HG03039 (cell line): ENCODE data around the gene PYGB.

Experiments used
- ATAC-seq: cut with Tn5 transposase; IDR thresholded peaks from one replicate; pipeline ENCODE4 v1.9.1; 2021; ENCODE audit warnings: mild to moderate bottlenecking, moderate library complexity; ENCODE audit not compliant: unreplicated experiment

The PYGB gene

DNA sequence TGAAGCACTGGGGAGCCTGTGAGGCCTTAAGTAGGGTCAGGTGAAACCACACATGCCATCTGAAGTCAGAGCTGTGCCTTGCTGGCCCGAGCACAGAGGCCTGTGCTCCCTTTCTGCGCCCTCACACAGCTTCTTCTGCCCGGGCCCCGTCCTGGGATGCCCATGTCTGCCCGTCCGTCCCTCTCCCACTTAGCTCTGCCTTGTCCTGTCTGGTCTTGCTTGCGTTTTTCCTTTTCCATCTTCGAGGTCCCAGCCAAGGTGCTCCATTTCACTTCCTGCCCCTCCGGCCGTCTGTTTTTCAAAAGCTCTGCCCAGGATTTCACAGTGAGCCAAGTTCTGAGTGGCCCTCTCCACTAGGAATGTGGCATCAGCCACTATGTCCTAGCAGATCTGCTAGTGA is 45.6 kb downstream of the PYGB start:
- ATAC-seq, result no peak

DNA sequence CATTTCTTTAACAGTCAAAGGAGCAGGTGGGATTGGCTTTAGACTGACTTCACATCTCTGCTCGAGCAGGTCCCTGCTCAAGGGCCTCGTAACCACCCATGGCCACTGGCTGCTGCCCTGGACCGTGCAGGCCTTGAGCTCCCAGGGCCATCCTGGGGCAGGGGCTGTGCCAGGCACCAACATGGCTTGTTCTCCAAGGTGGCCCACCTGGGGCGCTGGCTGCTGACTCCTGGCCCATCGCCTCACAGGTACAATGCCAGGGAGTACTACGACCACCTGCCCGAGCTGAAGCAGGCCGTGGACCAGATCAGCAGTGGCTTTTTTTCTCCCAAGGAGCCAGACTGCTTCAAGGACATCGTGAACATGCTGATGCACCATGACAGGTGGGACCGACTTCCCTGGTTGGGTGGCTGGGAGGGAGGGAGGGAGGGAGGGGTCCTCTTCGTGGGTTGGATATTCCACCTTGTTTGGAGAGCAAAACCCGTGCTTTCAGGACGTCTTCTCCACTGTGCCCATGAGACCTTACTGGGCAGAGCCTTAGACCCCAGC is 46.1 kb downstream of the PYGB start:
- ATAC-seq, result no peak

DNA sequence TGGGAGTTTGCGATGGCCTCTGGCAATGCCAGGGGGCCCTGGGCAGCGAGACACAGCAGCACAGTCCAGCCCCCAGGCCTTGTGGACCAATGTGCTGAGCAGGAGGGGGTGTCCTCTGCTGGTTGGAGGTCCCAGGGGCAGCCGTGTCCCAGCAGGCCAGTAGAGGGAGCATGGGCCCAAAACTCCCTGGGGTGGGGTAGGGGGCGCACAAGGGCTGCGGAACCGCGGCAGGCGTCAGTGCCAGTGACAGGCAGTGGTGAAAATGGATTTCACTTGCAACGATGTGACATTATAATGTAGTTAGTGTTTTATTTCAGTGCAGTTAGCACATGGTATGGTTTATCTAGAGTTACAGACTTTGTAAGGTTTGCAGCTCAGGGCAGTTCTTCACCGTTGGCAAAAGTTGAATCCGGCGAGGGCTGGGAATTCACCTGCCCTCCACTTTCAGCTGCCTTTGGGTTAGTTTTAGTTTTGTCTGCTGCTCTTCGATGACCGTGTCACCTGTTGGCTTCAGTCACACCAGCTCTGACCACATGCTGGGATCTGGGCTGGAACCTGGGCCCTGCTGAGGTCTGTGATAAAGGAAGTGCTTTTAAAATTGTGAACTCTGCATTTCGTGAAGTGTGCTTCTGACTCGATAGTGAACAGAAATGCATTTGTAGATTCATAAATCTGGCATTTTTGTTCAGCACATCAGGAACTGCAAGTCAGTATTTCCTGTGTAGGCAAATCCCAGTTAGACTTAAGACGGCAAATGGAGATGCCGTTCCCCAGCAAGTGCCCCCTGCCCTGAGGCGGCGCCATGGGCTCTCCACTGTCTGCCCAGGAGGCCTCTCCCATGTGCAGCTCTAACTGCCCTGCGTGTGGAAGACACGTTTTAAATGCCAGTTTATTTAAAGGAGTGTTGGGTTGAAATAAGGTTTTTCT is 46.8 kb downstream of the PYGB start:
- no peak for ATAC-seq

DNA sequence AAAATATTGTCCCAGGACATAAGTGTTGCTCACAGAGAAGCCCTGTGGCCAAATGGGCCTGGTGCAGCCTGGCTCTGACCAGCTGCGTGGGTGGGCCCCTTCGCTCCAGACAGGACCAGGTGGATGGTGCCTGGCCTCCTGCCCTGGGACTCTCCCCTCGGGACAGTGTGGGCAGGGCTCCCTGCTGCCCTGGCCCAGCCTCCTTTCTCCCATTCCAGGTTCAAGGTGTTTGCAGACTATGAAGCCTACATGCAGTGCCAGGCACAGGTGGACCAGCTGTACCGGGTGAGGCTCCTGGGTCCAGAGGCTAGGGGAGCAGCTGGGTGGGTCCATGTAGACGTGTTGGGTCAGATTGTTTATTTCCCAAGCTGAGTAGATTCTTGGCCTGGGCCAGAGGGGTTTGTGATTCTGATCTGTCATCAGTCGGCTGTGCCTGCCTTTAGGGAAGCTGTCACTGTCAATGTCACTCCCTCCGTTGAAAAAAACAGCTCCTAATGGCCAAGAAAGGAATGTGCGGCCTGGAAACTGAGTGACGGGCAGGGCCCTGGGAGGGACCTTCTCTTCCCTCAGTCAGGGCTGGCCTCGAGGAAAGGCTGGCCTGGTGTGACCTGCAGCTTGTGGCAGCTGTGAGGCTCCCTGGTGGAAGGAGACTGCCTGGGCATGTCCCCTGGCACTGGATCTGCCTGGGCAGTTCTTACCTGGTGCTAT is 47.7 kb downstream of the PYGB start:
- ATAC-seq, result no peak

DNA sequence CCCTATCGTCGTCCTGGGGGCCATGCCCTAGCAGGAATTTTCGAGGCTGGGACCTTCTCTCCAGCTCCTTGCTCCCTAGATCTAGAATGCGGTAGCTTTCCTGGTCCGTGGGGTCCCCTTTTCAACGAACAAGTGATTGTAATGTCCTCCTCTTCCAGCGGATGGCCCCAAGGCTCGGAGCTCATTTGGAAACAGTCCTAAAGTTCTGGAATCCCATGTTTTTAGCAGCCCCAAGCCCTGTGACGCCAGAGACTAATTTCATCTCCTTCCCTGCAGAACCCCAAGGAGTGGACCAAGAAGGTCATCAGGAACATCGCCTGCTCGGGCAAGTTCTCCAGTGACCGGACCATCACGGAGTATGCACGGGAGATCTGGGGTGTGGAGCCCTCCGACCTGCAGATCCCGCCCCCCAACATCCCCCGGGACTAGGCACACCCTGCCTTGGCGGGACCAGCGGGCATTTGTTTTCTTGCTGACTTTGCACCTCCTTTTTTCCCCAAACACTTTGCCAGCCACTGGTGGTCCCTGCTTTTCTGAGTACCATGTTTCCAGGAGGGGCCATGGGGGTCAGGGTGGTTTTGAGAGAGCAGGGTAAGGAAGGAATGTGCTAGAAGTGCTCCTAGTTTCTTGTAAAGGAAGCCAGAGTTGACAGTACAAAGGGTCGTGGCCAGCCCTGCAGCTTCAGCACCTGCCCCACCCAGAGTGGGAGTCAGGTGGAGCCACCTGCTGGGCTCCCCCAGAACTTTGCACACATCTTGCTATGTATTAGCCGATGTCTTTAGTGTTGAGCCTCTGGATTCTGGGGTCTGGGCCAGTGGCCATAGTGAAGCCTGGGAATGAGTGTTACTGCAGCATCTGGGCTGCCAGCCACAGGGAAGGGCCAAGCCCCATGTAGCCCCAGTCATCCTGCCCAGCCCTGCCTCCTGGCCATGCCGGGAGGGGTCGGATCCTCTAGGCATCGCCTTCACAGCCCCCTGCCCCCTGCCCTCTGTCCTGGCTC is 48.5 kb downstream of the PYGB start:
- ATAC-seq, result peak; percentile 28

DNA sequence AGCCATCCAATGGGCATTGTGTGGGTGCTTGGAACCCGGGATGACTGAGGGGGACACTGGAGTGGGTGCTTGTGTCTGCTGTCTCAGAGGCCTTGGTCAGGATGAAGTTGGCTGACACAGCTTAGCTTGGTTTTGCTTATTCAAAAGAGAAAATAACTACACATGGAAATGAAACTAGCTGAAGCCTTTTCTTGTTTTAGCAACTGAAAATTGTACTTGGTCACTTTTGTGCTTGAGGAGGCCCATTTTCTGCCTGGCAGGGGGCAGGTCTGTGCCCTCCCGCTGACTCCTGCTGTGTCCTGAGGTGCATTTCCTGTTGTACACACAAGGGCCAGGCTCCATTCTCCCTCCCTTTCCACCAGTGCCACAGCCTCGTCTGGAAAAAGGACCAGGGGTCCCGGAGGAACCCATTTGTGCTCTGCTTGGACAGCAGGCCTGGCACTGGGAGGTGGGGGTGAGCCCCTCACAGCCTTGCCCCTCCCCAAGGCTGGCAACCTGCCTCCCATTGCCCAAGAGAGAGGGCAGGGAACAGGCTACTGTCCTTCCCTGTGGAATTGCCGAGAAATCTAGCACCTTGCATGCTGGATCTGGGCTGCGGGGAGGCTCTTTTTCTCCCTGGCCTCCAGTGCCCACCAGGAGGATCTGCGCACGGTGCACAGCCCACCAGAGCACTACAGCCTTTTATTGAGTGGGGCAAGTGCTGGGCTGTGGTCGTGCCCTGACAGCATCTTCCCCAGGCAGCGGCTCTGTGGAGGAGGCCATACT is 49.4 kb downstream of the PYGB start:
- ATAC-seq, result peak; percentile 44

DNA sequence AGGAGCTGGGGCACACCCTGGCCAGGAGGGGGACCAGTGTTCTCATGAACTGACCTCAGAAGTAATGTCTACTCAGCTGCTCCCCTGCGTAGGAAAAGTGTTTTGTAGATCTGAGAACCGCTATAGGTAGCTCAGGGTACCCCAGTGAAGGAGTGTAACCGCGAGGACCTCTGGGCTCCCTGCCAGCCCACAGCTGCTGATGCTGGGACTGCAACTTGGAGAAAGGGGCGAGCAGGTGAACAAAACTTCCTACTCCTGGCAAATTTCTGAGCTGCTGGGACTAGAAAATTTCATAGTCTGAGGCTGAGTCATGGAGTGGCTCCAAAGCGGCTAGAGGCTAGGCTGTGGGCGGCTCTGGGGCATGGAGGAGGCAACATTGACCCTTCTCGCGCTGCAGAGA is 51.9 kb downstream of the PYGB start:
- ATAC-seq, result no peak

DNA sequence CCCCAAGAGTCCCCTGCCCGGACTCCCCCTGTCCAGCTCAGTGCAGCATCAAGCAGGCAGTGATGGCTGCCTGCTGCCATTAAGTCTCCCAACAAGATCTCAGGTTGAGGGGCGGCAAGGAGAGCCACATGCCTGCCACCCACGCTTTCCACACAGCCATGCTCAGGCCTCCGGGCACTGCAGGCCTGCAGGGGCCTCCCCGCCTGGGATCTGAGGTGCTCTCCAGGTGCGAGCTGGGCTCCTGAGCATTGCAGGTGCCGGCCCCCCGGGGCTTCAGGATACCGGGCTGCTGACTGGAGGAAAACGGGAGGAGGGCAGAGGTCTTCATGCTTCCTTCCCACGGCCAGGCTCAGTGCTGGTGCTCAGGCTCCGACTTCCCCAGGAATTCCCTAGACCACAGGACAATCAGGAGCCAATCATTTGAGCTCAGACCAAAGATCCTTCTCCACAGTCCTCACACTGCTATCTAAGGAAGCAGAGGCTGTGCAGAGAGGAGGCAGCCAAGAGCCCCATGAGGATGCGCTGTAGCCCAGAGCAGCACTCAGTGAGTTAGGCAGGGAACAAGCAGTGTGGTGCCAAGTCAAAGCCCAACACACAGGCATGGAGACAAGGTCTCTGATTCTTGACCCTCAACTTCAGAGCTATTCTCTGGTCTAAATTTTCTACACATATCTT is 52.7 kb downstream of the PYGB start:
- ATAC-seq, result no peak

DNA sequence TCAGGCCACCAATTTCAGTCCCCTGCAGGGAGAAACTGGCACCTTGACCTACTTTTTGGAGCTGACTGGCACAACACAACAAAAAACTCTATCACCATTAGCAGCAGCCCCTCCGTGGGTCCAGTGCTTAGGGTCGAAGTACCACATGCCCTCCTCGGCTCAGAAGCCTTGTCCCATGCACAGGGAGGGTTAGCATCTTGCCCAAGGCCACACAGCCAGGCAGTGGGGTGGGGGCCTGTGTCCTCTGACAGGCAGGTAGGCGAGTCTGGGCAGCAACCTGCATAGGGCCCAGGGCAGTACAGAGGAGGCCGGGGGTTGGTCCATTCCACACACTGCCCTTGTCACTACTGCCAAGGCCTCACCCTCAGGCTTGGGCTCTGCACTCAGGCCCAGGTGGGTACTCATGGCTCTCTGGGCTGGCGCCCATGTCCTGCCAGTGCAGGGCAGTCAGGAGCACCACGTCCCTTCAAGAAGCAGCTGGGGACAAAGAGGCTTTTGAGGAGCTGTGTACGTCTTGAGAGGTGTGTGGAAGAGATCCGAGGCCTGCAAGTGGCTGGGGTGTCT is 53.6 kb downstream of the PYGB start:
- ATAC-seq, result no peak

DNA sequence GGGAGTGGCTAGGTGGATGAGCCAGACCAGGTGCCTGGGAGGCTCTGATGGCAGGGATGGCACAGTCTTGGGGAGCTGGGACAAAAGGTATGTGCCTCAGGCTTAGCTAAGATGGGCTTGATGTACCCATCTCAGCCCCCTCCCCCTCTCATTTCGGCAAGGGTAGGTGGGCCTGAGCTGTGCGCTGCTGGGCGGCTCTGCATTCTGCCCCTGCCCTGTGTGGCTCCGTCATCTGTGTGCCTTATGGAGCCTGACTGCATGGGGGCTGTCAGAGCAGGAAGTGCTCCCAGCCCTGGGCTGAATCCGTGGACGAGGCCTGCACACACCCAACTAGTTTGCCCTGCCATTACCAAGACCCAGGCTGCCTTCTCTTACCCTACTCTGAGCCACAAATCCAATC is 54.7 kb downstream of the PYGB start:
- no peak for ATAC-seq

DNA sequence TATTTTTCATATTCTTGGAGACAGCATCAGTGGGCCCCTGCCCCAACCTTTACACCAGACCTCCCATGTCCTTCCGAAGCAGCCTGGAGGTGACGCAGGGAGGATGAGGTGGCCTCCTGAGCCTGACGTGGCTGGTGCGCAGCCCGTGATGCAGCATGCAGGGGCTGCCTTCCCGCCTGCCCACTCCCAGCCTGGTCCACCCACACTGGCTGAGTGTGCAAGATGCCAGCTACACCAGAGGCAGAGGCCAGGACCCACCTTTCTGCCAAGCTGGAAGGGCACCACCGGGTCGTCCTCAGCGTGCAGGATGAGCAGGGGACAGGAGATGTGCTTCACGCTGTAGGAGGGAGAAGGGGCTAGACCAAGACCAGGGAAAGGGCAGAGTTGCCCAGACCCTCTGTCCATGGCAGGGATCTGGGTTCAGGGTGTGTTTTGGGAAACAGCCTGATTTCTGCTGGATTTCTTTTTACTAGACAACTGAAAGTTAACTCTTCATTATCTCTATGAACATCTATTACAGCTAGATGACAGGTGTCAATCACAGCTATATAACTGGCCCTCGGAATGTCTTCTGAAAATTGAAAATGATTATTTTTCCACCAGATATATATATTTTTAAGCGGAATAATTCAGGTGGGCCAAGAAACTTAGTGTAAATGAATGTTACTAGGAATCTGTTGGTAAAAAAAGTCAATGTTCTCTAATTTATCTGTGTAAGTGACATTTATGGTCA is 55.6 kb downstream of the PYGB start:
- ATAC-seq, result no peak

DNA sequence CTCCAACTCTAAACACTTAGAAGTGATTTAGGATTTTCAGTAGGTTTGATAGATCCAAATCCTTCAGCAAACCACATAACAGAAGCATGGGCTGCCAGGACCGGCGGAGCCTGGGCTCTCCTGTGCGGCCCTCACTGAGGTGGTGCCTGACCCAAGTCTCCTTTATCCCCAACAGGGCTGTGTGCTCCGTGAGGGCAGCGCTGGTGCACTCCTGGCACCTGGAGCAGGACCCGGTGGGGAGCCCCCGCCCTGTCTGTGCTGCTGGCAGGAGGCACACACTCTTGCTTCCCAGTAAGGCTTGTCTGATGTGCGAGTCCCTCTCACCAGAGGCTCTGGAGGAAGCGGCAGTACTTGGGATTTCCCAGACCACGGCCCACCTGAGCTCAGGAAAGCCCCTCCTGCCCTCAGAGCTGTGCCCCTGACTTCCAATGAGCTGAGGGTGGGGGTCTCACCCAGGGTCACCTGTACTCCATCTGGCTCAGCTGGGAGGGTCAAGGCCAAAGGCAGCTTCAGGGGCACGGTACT is 56.2 kb downstream of the PYGB start:
- ATAC-seq, result no peak

DNA sequence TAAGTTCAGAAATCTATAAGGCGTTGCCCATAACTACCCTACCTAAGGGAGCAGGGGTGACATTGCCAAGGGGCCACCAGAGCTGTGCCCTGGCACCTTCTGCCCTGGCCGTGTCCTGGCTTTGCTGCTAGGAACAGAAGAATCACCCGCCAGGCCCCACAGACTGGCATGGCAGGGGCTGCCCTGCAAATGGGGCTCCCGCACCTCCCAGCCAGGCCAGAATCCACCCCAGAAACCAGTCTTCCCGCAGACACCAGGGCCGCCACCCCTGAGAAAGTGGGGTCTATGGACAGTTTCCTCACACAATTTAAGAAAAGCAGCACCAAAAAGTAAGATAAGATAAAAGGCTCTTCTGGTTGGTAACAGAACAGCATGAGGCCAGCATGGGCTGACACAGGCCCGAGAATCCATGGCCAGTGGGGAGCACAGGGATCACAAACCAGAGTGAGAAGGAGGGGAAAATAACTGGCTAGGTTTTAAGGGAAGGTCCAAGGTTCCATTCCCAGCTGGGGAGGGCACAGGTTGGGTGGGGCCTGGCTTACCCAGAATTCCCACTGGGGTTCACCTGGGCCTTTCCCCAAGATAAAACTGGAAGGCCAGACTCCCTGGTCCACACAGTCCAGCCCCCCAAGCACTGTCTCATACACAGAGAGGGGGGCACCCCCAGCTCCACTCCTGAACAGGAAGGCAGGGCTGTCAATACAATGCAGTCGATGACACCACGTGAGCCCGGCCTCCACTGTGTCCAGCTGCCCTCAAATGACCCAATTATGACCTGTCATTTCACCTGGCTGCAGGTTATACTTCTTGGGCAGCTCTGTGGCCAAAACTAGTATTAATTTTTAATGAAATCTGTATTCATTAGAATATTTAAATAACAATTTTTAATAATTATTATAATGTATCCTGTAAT is 59.4 kb downstream of the PYGB start:
- no peak for ATAC-seq

DNA sequence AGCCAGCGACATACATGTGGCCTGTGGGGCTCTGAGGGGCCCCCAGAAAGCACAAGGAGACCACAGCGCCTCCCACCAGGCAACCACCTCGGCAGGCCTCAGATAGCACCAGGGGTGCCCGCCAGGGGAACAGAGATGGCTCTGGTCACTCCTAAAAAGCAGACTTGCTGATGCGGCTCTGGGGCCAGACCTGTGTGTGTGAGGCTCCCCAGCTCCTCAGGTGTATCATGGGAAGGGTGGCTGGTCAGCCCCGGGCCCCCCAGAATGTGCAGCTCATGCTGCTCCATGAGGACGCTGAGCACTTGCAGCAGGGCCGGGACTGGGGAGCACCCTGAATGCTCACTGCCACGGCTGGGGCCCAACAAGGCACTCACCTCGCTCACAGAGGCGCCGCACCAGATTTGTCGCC is 60.2 kb downstream of the PYGB start:
- no peak for ATAC-seq

DNA sequence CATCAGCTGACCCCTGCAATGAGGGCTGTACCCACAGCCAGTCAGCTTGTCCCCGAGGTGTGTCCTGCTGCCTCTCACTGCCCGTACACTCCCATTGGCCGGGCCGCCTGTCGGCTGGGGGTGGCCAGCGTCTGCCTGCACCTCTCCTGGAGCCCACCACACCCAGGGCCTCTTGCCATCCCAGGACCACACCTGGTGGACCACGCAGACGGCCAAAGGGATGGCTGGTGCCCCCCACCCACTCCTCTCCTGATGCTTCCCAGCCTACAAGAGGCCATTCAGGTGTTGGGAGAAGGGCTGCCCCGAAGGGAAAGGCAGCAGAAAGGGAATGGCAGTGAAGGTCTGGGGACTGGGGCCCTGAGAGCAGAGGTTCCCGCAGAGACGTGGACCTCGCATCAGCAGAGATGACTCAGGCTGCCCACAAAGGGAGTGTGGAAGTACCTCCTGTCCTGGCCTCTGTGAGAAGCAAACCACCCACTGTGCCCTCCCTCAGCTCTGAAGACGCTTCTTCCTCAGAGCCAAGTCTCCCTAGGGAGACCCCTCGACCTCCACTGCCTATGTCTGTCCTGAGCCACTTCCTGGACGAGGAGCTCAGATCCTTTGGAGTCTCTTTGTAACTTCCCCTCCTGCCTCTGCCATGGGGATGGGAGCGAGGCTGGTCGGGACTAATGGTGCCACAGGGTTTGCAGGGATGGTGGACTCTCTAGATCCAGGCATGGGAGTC is 60.9 kb downstream of the PYGB start:
- no peak for ATAC-seq
